Activated CD4-positive, alpha-beta memory T cell treated with anti-CD3 and anti-CD28 coated beads for 36 hours (primary cell): ENCODE measurements around the gene ZIM2. TPM values are rescaled to one million over a fixed set of nuclear protein-coding genes. Genes with fewer than 3 reads are reported as not detected.

Experiments used
- CTCF ChIA-PET: fragments of 350-600 bp; sonication (Branson Sonifier 250); formaldehyde crosslinking; loops from one replicate; lab custom pipeline; 2021; ENCODE audit warnings: antibody characterized with exemption, inconsistent platforms; lab: Charles Lee
- POLR2A ChIA-PET: fragments of 350-600 bp; sonication (Branson Sonifier 250); formaldehyde crosslinking; loops from one replicate; lab custom pipeline; 2021; ENCODE audit warnings: antibody characterized with exemption; lab: Charles Lee
- DNase-seq: peaks from one replicate; pipeline ENCODE4 v3.0.0-alpha.2; 2020
- H3K27ac Mint-ChIP-seq: one replicate; pipeline ENCODE4 v1.8.0; 2021; ENCODE audit warnings: mixed read lengths
- H3K27me3 Mint-ChIP-seq: one replicate; pipeline ENCODE4 v1.8.0; 2021; ENCODE audit warnings: mixed read lengths
- H3K36me3 Mint-ChIP-seq: one replicate; pipeline ENCODE4 v1.8.0; 2021; ENCODE audit warnings: mixed read lengths
- H3K4me1 Mint-ChIP-seq: one replicate; pipeline ENCODE4 v1.8.0; 2021; ENCODE audit warnings: low read depth, mixed read lengths
- H3K4me3 Mint-ChIP-seq: one replicate; pipeline ENCODE4 v1.8.0; 2021; ENCODE audit warnings: mild to moderate bottlenecking, mixed read lengths
- H3K9me3 Mint-ChIP-seq: one replicate; pipeline ENCODE4 v1.8.0; 2021; ENCODE audit warnings: mixed read lengths
- intact Hi-C: fragments of 100-400 bp; cut with micrococcal nuclease; formaldehyde crosslinking; loops from one replicate; pipeline ENCODE4 v1.15.1; 2023
- total RNA-seq, 2 experiments: library from RNA; stranded (reverse); gene quantifications; one replicate each; pipeline ENCODE4 v1.2.3, GENCODE V29; 2021

ZIM2 gene
- total RNA-seq, result not detected

DNA sequence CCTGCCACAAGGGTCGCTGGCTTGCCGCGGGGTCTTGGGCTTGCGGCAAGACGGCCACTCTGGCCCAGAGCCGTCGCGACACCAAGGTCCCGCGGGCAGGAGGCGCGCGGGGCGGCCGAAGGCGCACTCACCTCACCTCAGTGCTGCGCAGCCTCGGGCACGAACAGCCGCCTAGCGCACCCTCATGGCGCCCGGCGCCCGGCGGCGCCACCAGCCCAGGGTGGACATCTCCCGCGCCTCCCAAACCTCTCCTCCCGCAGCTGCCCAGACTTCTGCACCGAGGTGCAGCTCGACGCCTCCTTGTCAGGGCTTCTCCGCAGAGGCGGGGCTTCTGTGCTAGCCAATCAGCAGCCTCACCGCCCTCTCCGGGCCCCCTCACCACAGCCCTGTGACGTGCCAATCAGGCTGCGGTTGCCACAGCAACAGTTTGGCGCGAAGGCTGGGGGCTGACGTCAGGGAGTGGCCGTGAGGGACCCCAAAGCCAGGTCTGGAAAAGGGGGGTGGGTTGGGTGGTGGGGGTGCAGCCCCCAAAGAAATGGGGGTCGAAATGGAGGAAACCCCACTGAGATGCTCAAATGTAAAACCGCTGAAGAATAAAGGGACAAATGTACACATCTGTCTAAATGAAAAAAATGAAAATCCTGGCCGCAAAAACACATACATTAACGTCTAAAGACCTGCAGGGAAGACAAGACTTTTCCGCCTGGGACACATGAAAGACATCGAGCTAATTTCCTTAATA, at the start of gene ZIM2, which contains the start of gene PEG3:
Gene ZIM2, minus strand, starts transcription at position 276 of the 742 bp plus-strand sequence. CDS start 16,449 bp downstream, outside the sequence.
Gene PEG3, minus strand, starts transcription at position 276 of the 742 bp plus-strand sequence. CDS start 16,071 bp downstream, outside the sequence.
- Mint-ChIP-seq H3K4me1 (no peaks in the 10 kb centered on the region), H3K27ac (no peak within 1 kb of the TSS), H3K9me3 (peaks cover 43% of the 10 kb centered on the region), H3K36me3 (peaks cover 27% of the 10 kb centered on the region), H3K4me3 (no peak within 1 kb of the TSS), H3K27me3 (peaks cover 7% of the 10 kb centered on the region)
- ChIA-PET CTCF (no interaction called here), POLR2A (no interaction called here)
- DNase-seq, result no peak
- intact Hi-C loops, result no loop called here

DNA sequence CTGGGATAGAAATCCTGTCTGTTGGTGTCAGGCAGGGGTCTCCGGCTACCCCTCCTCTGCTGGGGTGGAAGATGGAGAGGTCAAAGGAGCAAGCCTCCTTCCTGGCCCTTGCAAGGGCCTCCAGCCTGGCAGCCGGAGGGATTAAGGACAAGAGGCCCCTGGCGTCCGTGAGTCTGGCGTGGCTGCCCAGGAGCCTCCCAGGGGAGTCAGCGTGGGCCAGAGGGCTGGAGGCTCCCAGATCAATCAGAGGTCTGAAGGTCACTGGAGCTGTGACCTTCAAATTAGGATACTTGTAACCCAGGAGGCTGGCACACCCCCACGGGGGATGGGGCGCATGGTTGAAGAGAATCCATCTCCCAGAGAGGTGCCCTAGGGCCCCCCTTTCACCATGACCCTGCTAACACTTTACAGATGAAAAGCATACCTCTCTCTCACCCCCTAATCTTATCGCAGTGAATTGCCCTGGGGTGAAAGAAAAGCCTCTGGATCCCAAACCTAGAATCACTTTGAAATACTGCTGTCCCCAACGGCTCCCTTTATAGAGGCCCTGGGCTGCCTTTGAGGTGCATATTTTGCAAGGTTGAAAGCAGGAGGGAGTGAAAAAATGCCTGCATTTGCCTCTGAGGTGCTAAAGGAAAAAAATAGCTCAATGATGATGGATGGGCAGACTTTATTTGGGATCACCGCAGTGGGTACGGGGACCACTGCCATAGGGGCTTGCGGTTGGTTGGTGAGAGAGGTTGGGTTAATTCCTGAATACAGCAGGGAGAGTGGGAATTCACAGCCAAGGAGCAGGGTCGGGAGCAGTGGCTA, 44.9 kb upstream of the ZIM2 start:
- no peaks in the 10 kb centered on the region for H3K27me3 Mint-ChIP-seq
- H3K4me3 Mint-ChIP-seq, result no peak overlapping the region
- intact Hi-C loops, result no loop called here
- peaks cover 52% of the 10 kb centered on the region for H3K9me3 Mint-ChIP-seq
- peaks cover 5% of the 10 kb centered on the region for H3K36me3 Mint-ChIP-seq
- no peak overlapping the region for H3K27ac Mint-ChIP-seq
- no peaks in the 10 kb centered on the region for H3K4me1 Mint-ChIP-seq
- POLR2A ChIA-PET, result no interaction called here
- DNase-seq, result no peak
- CTCF ChIA-PET, result no interaction called here

DNA sequence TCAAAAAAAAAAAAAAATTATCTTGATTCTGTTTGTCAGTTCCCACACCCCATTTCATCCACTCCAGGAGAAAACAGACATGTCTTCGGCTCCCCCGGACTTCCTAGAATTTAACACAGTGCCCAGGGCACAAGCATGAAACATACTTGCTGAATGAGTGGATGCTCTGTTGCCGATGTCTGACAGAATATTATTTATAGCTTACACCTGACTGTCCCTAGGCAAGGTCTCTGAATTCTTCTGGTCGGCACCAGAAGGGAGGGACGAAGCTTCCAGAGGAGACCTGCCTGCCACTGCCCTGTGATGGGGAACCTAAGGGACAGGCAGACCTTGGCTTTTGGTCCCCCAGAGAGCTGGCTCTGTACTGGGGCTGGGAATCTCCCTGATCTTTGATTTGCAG, 43.9 kb upstream of the ZIM2 start:
- CTCF ChIA-PET, result no interaction called here
- intact Hi-C loops, result no loop called here
- peaks cover 7% of the 10 kb centered on the region for H3K36me3 Mint-ChIP-seq
- no peak for DNase-seq
- no peak overlapping the region for H3K4me3 Mint-ChIP-seq
- no peaks in the 10 kb centered on the region for H3K4me1 Mint-ChIP-seq
- POLR2A ChIA-PET, result no interaction called here
- H3K27me3 Mint-ChIP-seq, result no peaks in the 10 kb centered on the region
- no peak overlapping the region for H3K27ac Mint-ChIP-seq
- H3K9me3 Mint-ChIP-seq, result peaks cover 55% of the 10 kb centered on the region

DNA sequence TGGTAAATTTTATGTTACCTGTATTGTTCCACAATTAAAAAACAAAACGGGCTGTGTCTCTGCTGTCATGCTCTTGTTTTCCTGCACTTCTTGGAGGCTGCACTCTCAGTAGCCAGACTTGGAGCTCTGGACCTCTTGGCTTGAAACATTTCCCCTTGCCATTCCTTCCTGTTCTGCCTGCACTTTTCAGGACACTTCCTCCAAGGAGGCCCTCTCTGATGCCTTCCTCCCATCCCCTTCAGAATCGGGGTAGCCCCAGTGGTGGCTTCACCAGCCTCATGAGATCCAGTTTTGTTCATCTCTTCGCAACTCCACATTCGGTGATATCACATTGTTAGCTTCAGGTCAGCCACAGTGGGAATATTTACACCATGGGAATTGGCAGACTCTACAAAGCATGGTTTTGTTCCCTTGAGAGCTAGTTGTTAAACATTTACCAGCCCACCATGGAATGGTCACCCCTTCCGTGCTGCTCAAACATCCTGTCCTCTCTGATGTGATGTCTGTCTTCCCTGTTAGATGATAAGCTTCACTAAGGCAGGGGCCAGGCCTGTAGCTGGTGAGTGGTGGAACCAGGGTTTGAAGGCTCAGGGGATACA, 40.2 kb upstream of the ZIM2 start:
- Mint-ChIP-seq H3K27ac (no peak overlapping the region), H3K36me3 (peaks cover 9% of the 10 kb centered on the region), H3K4me3 (no peak overlapping the region), H3K9me3 (peaks cover 49% of the 10 kb centered on the region), H3K27me3 (no peaks in the 10 kb centered on the region), H3K4me1 (no peaks in the 10 kb centered on the region)
- CTCF ChIA-PET, result no interaction called here
- intact Hi-C loops, result no loop called here
- DNase-seq, result no peak
- POLR2A ChIA-PET, result no interaction called here

DNA sequence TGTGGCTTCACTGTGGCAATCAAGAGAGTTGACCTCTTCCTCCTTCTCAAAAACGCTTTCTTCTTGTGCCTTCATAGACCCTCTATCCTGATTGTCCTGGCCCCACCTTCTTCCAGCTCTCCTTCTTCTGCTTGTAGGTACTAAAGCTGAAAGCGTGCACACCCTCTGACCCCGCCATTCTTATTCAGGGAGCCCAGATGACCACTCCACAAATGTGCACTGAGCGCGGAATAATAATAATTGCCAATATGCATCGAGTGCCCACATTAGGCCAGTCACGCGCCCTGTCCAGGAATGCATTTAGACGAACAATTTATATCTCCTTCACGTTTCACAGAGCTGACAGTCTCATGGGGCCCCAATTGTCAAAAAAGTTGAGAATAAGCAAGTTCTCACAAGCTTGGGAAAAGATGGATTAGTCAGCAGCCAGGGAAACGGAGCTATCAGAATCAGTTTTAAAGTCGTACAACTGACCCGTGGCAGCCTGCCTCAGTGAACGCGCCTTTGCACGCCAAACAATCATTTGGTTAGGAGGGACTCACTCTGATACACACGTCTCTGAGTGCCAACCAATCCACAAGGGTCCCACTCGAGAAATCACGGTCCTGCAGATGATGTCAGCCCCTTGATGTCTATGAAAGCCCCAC, 36.7 kb upstream of the ZIM2 start:
- Mint-ChIP-seq H3K36me3 (peaks cover 17% of the 10 kb centered on the region), H3K4me1 (no peaks in the 10 kb centered on the region), H3K4me3 (no peak overlapping the region), H3K27ac (no peak overlapping the region), H3K27me3 (no peaks in the 10 kb centered on the region), H3K9me3 (peaks cover 63% of the 10 kb centered on the region)
- CTCF ChIA-PET, result no interaction called here
- intact Hi-C loops, result no loop called here
- DNase-seq, result no peak
- POLR2A ChIA-PET, result no interaction called here

DNA sequence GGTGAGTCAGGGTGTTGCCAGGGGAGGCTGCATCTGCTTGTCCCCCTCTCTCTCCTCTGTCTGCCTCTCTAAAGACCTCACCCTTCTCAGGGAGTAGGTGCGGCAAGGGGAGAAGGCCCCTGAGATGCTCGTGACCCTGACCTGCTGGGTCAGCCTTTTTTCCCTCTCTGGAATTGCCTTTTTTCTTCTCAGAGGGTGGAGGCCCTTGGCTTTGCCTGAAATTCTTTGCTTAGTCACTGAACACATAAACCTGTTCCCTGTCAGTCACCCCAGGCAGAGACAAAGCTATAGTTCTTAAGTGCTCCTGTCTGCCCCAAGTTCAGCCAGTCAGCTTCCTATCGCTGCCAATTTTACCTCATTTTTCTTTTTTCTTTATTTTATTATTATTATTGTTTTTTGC, 35.2 kb upstream of the ZIM2 start:
- Mint-ChIP-seq H3K9me3 (peaks cover 65% of the 10 kb centered on the region), H3K4me1 (no peaks in the 10 kb centered on the region), H3K36me3 (peaks cover 18% of the 10 kb centered on the region), H3K4me3 (no peak overlapping the region), H3K27ac (no peak overlapping the region), H3K27me3 (no peaks in the 10 kb centered on the region)
- ChIA-PET POLR2A (no interaction called here), CTCF (no interaction called here)
- intact Hi-C loops, result no loop called here
- DNase-seq, result no peak

DNA sequence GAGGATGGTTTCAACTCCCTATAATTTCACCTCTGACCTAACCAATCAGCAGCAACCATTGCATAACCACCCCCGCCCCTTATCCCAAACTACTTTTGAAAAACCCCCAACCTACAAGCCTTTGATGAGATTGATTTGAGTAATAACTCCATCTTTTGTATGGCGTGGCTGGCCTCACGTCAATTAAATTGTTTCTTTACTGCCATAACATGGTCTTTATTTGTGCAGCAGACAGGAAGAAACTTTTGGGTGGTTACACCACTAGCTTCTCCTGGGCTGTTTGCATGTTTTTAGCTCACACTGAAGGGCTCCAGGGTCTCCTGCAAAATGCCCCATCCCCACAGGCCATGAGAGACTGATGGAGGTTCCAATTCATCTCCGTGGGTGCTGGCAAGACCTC, 34.0 kb upstream of the ZIM2 start:
- peaks cover 65% of the 10 kb centered on the region for H3K9me3 Mint-ChIP-seq
- no peaks in the 10 kb centered on the region for H3K27me3 Mint-ChIP-seq
- no peak for DNase-seq
- ChIA-PET POLR2A (no interaction called here), CTCF (no interaction called here)
- H3K27ac Mint-ChIP-seq, result no peak overlapping the region
- no peak overlapping the region for H3K4me3 Mint-ChIP-seq
- H3K4me1 Mint-ChIP-seq, result no peaks in the 10 kb centered on the region
- H3K36me3 Mint-ChIP-seq, result peaks cover 16% of the 10 kb centered on the region
- intact Hi-C loops, result no loop called here

DNA sequence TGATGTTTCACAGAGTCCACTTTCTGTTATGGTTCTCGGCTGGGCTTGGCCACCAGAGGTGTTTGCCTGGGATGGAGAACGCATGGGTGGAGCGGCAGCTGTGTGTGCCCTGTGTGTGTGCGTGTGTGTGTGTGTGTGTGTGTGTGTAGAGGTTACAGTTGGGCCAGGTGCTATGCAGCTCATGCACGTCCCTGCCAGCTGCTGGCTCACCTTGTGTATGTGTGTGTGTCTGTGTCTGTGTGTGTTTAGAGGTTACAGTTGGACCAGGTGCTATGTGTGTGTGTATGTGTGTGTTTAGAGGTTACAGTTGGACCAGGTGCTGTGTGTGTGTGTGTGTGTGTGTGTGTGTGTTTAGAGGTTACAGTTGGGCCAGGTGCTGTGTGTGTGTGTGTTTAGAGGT, 33.0 kb upstream of the ZIM2 start:
- intact Hi-C loops, result no loop called here
- peaks cover 67% of the 10 kb centered on the region for H3K9me3 Mint-ChIP-seq
- H3K36me3 Mint-ChIP-seq, result peaks cover 16% of the 10 kb centered on the region
- H3K27me3 Mint-ChIP-seq, result no peaks in the 10 kb centered on the region
- H3K4me1 Mint-ChIP-seq, result no peaks in the 10 kb centered on the region
- POLR2A ChIA-PET, result no interaction called here
- H3K4me3 Mint-ChIP-seq, result no peak overlapping the region
- no peak overlapping the region for H3K27ac Mint-ChIP-seq
- CTCF ChIA-PET, result no interaction called here
- no peak for DNase-seq

DNA sequence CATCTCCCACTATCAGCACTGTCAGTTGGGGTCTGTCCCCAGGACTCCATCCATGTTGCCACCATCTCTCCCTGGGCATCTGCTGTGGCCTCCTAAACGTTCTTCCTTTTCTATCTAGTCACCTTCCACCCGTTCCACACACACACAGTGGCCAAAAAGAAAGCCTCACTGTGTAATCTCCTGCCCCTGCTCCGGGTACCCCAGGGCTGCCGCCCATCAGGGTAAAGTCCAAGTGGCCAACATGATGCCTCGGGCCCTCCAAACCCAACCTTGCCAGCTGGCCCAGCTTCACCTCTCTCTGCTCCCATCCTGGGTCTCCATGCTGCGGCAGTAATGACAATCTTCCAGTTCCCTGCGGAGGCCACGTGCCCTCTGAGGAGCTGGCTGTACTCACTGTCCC, 29.4 kb upstream of the ZIM2 start:
- Mint-ChIP-seq H3K4me1 (no peaks in the 10 kb centered on the region), H3K27me3 (no peaks in the 10 kb centered on the region), H3K4me3 (no peak overlapping the region), H3K27ac (no peak overlapping the region), H3K9me3 (peaks cover 62% of the 10 kb centered on the region), H3K36me3 (peaks cover 10% of the 10 kb centered on the region)
- intact Hi-C loops, result no loop called here
- no peak for DNase-seq
- ChIA-PET CTCF (interaction anchor here (0.6 kb wide), 1 partner anchor 1056 kb away, joined by 3 read pairs; no protein-coding TSS in a partner anchor), POLR2A (no interaction called here)

DNA sequence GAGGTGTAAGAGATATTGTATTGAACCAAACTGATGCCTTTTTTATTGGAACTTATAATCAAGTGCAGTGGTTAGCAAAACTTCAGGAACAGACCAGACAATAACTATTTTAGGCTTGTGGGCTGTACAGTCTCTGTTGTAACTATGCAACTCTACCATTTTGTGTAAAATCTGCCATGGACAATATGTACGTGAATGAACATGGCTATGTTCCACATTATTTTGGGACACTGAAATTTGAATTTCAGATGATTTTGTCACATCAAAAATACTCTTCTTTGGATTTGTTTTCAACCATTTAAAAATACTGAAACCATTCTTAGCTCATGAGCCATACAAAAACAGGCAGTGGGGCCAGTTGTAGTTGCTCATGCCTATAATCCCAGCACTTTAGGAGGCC, 27.9 kb upstream of the ZIM2 start:
- H3K36me3 Mint-ChIP-seq, result peaks cover 8% of the 10 kb centered on the region
- ChIA-PET CTCF (no interaction called here), POLR2A (no interaction called here)
- intact Hi-C loops, result no loop called here
- H3K27me3 Mint-ChIP-seq, result no peaks in the 10 kb centered on the region
- peaks cover 64% of the 10 kb centered on the region for H3K9me3 Mint-ChIP-seq
- no peak overlapping the region for H3K27ac Mint-ChIP-seq
- DNase-seq, result no peak
- H3K4me3 Mint-ChIP-seq, result no peak overlapping the region
- H3K4me1 Mint-ChIP-seq, result no peaks in the 10 kb centered on the region

DNA sequence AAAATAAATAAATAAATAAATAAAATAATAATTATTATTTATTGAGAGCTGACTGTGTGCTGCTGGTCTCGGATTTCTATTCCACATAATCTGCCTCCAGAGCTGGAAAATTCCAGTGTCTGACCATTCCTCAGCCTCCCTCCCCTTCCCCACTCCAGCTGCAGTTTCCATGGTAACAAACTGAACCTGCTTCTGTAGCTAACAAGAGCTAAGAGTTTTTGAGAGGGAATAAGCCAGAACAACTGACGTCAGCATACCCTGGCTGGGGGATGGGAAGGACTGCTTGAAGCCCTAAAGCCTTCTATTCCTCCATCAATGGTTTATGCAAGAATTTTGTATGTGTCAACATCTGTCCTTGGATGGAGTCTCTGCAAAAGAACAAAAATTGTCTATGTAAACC, 26.0 kb upstream of the ZIM2 start:
- ChIA-PET CTCF (no interaction called here), POLR2A (no interaction called here)
- H3K27me3 Mint-ChIP-seq, result no peaks in the 10 kb centered on the region
- peaks cover 6% of the 10 kb centered on the region for H3K36me3 Mint-ChIP-seq
- no peak overlapping the region for H3K4me3 Mint-ChIP-seq
- no peaks in the 10 kb centered on the region for H3K4me1 Mint-ChIP-seq
- peaks cover 56% of the 10 kb centered on the region for H3K9me3 Mint-ChIP-seq
- no peak for DNase-seq
- no peak overlapping the region for H3K27ac Mint-ChIP-seq
- intact Hi-C loops, result no loop called here
